Measurements from ENCODE around the gene DUSP2.

DNA sequence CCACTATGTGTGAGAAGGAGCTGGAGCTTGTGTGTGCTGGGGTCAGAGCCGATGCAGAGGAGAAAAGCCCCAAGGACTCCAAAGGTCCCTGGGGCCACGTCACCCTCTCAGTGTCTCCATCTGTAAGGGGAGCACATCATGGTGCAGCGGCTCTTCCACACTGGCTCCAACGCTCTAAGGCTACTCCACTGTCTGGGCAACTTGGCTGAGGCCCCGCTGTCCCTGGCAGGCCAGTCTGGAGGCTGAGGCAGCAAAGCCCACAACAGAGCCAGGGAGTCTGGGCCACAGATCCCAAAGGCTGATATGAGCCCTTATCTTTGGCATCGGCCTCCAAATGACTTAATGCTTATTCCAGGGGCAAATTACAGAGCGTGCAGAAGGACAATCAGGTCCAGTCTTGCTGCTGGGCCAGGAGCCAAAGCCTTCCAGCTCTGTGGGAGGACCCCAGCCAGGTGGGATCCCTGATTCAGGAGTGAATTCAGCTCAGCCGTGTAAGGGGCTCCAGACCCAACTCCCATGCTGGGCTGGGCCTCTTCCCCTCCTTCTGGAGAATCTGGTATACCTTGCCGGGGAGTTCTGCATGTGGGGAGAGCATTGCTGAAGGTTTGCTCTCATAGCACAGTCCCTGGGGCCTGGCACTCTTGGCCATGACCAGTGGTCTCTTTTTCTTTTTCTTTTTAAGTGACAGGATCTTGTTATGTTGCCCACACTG lies 1.8 kb upstream of the DUSP2 start:
- no peak for TF ChIP-seq REST (IDR thresholded peaks at IDR 0.05; ENCODE audit: unreplicated experiment)
- no peak for TF ChIP-seq EZH2 (IDR thresholded peaks at IDR 0.05; ENCODE audit: low read depth, unreplicated experiment)
- TF ChIP-seq CTCF (conservative IDR thresholded peaks at IDR 0.05; ENCODE audit: low read depth in 2 of 2), result no peak
- no peak for TF ChIP-seq POLR2AphosphoS5 (IDR thresholded peaks at IDR 0.05; ENCODE audit: low read depth)
- TF ChIP-seq EZH2phosphoT487 (IDR thresholded peaks at IDR 0.05; ENCODE audit: unreplicated experiment), result no peak
- no peak for TF ChIP-seq NANOG (IDR thresholded peaks at IDR 0.05; ENCODE audit: borderline replicate concordance)
- no peak for TF ChIP-seq ETS1 (IDR thresholded peaks at IDR 0.05)
- TF ChIP-seq JUNB (IDR thresholded peaks at IDR 0.05; ENCODE audit: unreplicated experiment), result no peak
- TF ChIP-seq CREB1 (CRISPR knock-in tag; IDR thresholded peaks at IDR 0.05; ENCODE audit: low read depth), result no peak
- no peak for TF ChIP-seq ZNF114 (CRISPR knock-in tag; IDR thresholded peaks at IDR 0.05)

Measured in GM23338 (cell line).